GM20000 (cell line): ENCODE measurements around the gene NFATC1.

ENCODE experiments used
- DNase-seq: peaks from one replicate; pipeline ENCODE4 v3.0.0; 2012; ENCODE audit warnings: low spot score
- CTCF ChIP-seq: IDR thresholded peaks from 2 replicates; pipeline ENCODE4 v1.5.1; 2012; ENCODE audit warnings: mild to moderate bottlenecking, control low read depth; ENCODE audit errors: extremely low read depth, missing control alignments

NFATC1 gene

GRCh38 chr18:79411614-79412526 is 16.1 kb downstream of the NFATC1 start:
- TF ChIP-seq CTCF = no peak
- no peak for DNase-seq

GRCh38 chr18:79413025-79413424 is 17.3 kb downstream of the NFATC1 start:
- no peak for TF ChIP-seq CTCF
- DNase-seq = no peak

GRCh38 chr18:79413426-79413825 is 17.7 kb downstream of the NFATC1 start:
- no peak for TF ChIP-seq CTCF

GRCh38 chr18:79413901-79414300 is 18.2 kb downstream of the NFATC1 start:
- TF ChIP-seq CTCF = no peak
- DNase-seq = no peak

More at GRCh38 chr18:79413426-79413825, 17.7 kb downstream of the NFATC1 start:
- DNase-seq = no peak

- TF ChIP-seq CTCF = no peak
- DNase-seq = no peak
Measured at GRCh38 chr18:79416022-79416676, 20.4 kb downstream of the NFATC1 start.

- TF ChIP-seq CTCF = no peak
- no peak for DNase-seq
Measured at GRCh38 chr18:79416677-79417052, 20.9 kb downstream of the NFATC1 start.

GRCh38 chr18:79418236-79418635 is 22.5 kb downstream of the NFATC1 start:
- DNase-seq = no peak
- TF ChIP-seq CTCF = no peak
